ENCODE results near the gene VAMP1.

The VAMP1 gene

DNA sequence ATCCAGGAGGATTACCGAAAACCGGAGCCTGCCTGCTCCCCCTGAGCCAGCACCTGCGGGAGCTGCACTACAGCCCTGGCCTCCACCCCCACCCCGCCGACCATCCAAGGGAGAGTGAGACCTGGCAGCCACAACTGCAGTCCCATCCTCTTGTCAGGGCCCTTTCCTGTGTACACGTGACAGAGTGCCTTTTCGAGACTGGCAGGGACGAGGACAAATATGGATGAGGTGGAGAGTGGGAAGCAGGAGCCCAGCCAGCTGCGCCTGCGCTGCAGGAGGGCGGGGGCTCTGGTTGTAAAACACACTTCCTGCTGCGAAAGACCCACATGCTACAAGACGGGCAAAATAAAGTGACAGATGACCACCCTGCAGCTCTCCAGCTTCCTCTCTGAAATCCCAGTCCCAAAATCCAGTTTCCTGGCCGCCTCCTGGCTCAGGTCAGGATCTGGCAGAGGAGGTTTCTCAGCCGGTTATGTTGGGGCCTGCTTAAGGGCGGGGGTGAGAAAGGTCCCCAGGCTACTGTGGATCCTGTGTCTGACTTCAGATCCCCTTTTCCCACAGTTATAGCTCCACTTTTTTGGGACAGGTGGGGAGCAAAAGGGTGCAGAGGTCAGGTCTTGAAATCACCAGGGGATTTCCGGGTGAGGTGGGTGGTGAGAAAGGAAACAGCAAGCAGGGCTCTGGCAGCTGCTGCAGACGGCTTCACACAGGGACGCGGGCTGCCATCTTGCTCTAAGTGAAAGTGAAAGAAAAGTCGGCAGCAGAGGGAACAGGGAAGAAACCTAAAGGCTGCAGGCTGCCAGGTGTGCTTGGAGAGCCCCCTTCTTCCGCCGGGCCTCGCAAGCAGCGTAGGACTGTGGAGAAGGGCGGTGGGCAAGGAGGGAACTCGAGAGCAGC is 18.9 kb downstream of the VAMP1 start, which contains the start of gene TAPBPL:
TSS of gene TAPBPL (plus strand) at position 695 of the 897 bp plus-strand sequence. CDS start 207 bp downstream, outside the sequence.
- peak; percentile 77 to 82 for DNase-seq (ENCODE audit: low read depth in 1 of 2, low spot score in 1 of 2)
- Histone ChIP-seq H3K27ac (replicated peaks) (peak within 1 kb of the TSS; percentile 98), H3K27me3 (ENCODE audit: insufficient read depth, poor library complexity, severe bottlenecking) (no peaks in the 10 kb centered on the region), H3K4me3 (replicated peaks; ENCODE audit: insufficient read depth, low read length) (peak within 1 kb of the TSS; percentile 58)
- TF ChIP-seq, protein P1, sequence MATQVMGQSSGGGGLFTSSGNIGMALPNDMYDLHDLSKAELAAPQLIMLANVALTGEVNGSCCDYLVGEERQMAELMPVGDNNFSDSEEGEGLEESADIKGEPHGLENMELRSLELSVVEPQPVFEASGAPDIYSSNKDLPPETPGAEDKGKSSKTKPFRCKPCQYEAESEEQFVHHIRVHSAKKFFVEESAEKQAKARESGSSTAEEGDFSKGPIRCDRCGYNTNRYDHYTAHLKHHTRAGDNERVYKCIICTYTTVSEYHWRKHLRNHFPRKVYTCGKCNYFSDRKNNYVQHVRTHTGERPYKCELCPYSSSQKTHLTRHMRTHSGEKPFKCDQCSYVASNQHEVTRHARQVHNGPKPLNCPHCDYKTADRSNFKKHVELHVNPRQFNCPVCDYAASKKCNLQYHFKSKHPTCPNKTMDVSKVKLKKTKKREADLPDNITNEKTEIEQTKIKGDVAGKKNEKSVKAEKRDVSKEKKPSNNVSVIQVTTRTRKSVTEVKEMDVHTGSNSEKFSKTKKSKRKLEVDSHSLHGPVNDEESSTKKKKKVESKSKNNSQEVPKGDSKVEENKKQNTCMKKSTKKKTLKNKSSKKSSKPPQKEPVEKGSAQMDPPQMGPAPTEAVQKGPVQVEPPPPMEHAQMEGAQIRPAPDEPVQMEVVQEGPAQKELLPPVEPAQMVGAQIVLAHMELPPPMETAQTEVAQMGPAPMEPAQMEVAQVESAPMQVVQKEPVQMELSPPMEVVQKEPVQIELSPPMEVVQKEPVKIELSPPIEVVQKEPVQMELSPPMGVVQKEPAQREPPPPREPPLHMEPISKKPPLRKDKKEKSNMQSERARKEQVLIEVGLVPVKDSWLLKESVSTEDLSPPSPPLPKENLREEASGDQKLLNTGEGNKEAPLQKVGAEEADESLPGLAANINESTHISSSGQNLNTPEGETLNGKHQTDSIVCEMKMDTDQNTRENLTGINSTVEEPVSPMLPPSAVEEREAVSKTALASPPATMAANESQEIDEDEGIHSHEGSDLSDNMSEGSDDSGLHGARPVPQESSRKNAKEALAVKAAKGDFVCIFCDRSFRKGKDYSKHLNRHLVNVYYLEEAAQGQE (IDR thresholded peaks at IDR 0.05; ENCODE audit: insufficient replicate concordance, low read depth): peak; percentile 30
- TF ChIP-seq POLR2AphosphoS5 (IDR thresholded peaks at IDR 0.05; ENCODE audit: low read depth) (peak; percentile 80), GABPA (IDR thresholded peaks at IDR 0.05; ENCODE audit: low read depth) (no peak; the same call in 1 of the 2 replicates), SPI1 (IDR thresholded peaks at IDR 0.05; ENCODE audit: borderline replicate concordance, low read depth) (peak; percentile 52; the same call in 1 of the 2 replicates)
- TF ChIP-seq, protein P2, sequence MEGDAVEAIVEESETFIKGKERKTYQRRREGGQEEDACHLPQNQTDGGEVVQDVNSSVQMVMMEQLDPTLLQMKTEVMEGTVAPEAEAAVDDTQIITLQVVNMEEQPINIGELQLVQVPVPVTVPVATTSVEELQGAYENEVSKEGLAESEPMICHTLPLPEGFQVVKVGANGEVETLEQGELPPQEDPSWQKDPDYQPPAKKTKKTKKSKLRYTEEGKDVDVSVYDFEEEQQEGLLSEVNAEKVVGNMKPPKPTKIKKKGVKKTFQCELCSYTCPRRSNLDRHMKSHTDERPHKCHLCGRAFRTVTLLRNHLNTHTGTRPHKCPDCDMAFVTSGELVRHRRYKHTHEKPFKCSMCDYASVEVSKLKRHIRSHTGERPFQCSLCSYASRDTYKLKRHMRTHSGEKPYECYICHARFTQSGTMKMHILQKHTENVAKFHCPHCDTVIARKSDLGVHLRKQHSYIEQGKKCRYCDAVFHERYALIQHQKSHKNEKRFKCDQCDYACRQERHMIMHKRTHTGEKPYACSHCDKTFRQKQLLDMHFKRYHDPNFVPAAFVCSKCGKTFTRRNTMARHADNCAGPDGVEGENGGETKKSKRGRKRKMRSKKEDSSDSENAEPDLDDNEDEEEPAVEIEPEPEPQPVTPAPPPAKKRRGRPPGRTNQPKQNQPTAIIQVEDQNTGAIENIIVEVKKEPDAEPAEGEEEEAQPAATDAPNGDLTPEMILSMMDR (IDR thresholded peaks at IDR 0.05; ENCODE audit: insufficient read depth, low read length): no peak

DNA sequence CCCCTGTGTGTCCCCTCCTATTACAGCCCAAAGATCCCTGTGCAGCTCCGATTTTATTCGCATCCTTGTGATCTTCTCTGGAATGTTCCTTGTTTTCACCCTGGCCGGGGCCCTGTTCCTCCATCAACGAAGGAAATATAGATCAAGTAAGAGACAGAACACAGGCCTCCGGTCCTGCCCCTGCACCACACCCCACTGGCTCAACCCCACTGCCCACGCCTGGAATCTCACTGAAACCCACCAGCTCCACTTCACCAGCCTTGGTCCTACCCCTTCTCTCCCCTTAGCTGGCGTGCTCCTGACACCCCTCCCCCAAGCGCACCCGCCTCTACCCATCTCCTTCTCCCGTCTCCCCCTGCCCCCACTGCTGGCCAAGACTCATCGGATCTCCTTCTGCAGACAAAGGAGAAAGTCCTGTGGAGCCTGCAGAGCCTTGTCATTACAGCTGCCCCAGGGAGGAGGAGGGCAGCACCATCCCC is 19.6 kb downstream of the VAMP1 start:
- no peak for DNase-seq (ENCODE audit: low read depth in 1 of 2, low spot score in 1 of 2)
- Histone ChIP-seq H3K27ac (replicated peaks) (peak overlapping the region; percentile 98), H3K27me3 (ENCODE audit: insufficient read depth, poor library complexity, severe bottlenecking) (no peaks in the 10 kb centered on the region), H3K4me3 (replicated peaks; ENCODE audit: insufficient read depth, low read length) (peak overlapping the region; percentile 58)
- TF ChIP-seq, protein P2 (IDR thresholded peaks at IDR 0.05; ENCODE audit: insufficient read depth, low read length): no peak
- TF ChIP-seq SPI1 (IDR thresholded peaks at IDR 0.05; ENCODE audit: borderline replicate concordance, low read depth): no peak
- TF ChIP-seq, protein P1 (IDR thresholded peaks at IDR 0.05; ENCODE audit: insufficient replicate concordance, low read depth): no peak
- no peak for TF ChIP-seq POLR2AphosphoS5 (IDR thresholded peaks at IDR 0.05; ENCODE audit: low read depth)
- no peak for TF ChIP-seq GABPA (IDR thresholded peaks at IDR 0.05; ENCODE audit: low read depth)

DNA sequence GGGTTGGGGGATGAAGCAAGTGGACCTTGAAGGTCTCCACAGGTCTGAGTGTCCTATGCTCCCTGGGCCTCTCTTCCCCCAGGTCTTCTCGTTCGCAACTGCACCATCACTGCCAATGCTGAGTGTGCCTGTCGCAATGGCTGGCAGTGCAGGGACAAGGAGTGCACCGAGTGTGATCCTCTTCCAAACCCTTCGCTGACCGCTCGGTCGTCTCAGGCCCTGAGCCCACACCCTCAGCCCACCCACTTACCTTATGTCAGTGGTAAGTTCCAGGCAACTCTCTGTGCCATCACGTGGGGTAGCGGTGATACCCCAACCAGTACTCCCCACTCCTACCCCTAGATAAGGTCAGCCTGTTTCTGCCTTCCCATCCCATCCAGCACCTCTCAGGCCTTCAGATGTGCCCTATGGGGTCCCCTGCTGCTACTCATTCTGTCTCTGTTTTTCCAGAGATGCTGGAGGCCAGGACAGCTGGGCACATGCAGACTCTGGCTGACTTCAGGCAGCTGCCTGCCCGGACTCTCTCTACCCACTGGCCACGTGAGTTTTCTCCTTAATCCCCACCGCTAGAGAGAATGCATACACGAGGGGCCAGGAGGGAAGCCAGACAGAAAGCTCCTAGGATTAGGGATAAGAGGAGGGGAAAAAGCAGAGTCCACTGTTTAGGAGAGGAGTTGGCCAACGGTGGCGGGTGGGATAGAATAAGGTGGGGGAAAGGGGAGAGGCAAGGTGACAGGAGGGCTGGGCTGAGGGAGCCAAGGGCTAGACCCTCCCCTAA is 20.2 kb downstream of the VAMP1 start:
- TF ChIP-seq GABPA (IDR thresholded peaks at IDR 0.05; ENCODE audit: low read depth): no peak
- no peak for TF ChIP-seq SPI1 (IDR thresholded peaks at IDR 0.05; ENCODE audit: borderline replicate concordance, low read depth)
- TF ChIP-seq, protein P1 (IDR thresholded peaks at IDR 0.05; ENCODE audit: insufficient replicate concordance, low read depth): no peak
- no peak overlapping the region for H3K4me3 ChIP-seq (replicated peaks; ENCODE audit: insufficient read depth, low read length)
- no peak overlapping the region; the same call in 1 of the 2 replicates for H3K27ac ChIP-seq (replicated peaks)

More for the DNA sequence above, 20.2 kb downstream of the VAMP1 start:
- H3K27me3 ChIP-seq (ENCODE audit: insufficient read depth, poor library complexity, severe bottlenecking): no peaks in the 10 kb centered on the region
- DNase-seq (ENCODE audit: low read depth in 1 of 2, low spot score in 1 of 2): no peak

Data from HL-60 (cell line).